Measurements from ENCODE around the gene ITPRID1.
"Not testable (repeated sequence)": the region's sequence is repeated elsewhere in the genome, so short reads cannot be mapped to it uniquely, and the experiment has no call there.

ITPRID1 gene

DNA sequence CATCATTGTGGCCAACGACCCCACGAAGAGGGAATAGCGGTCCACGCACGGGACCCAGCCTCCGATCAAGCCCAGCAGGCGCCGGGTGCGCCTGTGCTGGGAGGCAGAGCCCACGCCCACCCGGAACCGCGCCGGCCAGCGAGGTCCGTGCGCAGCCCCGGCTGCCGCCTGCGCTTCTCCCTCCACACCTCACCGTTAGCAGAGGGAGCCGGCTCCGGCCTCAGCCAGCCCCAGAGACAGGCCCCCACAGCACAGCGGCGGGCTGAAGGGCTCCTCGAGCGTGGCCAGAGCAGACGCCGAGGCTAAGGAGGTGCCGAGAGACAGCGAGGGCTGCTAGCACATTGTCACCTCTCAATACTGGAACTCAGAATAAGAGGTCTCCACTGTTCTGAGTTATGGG lies 3.6 kb downstream of the ITPRID1 start:
- no peak for DNase-seq

DNA sequence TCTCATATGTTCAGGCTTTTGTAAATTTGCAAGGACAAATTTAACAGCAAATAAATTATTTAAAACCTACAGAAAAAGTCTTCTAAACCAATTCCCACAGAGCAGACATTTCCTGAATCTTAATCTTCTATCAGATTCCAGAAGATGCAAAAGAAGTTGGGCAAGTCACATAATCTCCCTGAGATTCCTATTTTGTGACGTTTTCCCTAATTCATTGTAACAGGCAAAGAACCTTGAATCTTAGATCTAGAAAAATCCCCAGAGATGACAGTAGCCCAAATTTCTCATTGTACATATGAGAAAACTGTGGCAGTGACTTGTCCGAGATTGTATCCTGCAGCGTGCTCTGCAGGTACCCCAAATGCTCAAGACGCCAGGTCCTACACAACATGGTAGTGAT lies 4.9 kb downstream of the ITPRID1 start:
- DNase-seq = no peak

DNA sequence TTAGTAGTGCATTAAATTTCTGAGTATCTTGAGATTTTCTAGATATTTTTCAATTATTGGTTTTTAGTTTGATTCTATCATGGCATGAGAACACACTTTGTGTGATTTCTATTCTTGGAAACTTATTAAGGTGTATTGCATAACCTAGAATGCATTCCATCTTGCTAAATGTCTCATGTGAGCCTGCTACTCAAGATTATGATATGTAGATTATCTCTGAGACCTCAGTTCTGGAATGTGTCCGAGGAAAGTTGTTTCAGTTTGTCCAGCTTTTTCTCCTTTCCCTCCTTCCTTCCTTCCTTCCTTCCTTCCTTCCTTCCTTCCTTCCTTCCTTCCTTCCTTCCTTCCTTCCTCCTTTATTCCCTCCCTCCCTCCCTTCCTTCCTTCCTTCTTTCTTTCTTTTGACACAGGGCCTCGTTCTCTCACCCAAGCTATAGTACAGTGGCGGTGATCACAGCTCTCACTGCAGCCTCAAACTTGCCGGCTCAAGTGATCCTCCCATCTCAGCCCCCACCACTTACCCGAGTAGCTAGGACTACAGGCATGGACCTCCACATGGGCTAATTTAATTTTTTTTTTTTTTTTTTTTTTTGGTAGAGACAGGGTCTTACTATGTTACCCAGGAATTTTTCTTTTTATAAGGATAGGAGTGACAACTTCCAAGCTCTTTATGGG lies 7.6 kb downstream of the ITPRID1 start:
- no peak for DNase-seq

DNA sequence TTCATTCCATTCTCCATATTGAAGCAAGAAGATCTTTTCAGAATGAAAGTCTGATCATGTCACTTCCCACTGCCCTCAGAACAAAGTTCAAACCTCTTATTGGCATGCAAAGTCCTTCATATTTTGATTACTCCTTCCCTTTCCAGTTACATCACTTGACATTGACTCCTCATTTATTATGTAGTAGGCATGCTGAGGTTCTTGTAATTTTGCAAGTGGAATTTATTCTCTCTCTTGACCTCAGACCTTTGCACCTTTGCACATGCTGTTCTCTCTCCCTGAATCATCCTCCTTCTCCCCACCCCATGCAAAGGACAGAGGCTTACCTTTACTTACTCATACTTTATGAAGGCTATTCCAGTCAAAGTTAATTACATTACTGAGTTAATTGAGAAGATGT lies 13.0 kb downstream of the ITPRID1 start:
- no peak for DNase-seq

DNA sequence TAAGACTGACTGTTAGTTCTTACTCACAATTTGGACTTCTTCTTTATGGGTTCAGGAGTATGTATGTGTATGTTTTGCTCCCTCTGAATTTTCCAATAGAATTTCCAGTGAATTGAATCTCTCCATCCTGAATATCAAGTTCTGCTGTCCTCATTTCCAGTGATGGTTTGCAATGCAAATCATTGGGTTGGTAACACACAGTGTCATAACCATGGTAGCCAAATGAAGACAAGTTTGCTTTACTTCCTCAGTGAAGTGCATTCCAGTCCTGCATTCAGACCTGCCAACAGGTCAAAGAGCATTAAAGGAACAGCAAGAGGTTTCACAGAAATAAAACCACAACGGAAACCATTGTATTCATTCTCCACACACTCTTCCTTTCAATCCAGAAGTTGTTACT lies 15.2 kb downstream of the ITPRID1 start:
- no peak for DNase-seq

DNA sequence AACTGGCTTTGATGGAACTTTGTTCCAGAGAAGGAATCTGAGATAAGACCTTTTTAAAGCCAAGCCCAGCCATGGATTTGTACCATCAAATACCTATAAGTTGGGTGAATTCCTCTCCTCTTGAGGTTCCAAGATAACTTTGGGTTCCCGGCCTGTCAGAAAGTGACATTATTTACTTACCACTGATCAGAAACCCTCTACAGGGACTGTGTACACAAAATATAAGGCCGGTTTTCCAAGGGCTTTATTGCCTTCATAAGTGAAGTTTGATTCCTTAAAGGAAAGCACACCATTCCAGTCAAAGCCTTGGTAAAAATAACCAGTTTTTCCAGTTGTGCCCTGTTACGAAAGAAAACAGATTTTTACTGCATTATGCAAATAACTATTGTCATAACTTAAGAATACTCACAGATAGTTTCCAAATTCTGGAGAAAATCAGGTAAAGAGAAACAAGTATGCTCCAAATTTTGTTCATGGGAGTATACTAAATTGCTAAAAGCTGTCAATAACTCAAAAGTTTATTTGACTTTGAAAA lies 26.8 kb downstream of the ITPRID1 start:
- DNase-seq = not testable (repeated sequence)

DNA sequence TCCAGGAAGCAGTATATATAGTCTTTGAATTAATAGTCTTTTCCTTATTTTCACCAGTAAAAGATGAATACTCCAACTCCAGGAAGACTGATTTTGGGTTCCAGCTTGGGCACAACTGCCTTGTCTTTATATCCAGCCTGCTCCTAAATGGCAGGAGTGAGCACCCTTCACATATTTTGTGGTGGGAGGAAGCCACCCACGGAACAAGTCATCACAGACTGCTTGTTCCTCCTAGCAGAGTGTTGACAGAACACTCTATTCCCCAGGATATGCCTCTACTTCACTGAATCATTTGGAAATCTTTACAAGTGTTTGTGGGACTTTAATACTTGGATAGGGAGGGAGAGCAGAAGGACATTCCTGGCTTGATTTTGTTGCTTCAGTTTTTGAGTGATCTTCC lies 31.7 kb downstream of the ITPRID1 start:
- no peak for DNase-seq

DNA sequence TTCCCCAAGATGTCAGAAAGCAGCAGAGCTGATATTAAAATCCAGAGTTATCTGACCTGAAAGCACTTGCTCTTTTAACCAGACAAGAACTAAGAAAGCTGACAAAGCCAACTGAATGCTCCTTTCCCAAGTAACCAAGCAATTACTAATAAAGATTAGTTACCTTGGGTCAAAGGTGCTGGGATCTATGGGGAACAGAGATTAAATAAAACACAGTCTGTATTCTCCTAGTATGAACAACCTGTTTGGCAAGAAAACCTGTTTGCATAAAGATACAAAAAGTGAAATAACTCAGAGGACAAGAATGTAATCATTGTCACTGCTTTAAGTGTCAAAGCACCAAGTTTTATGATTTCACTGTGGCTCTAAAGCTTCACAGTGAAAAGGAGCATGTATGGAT lies 35.7 kb downstream of the ITPRID1 start:
- DNase-seq = no peak

DNA sequence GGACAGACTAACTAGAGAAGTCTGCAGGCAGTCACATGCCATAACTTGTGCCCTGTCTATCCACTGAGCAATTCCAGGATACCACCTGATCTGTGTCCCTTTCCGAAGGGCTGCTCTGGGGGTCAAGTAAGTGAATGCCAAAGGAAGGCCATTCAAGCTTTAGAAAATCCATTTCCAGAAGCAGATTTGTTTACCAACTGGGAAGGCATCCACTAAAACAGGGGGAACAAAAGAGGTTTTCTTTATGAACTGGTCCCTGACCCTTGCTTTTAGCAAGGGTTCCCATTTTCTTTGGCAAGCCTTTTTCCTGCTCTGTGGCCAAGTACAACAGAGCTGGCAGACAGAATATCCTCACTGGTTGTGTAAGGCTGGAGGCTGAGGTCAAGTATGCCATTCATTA lies 36.5 kb downstream of the ITPRID1 start:
- no peak for DNase-seq

DNA sequence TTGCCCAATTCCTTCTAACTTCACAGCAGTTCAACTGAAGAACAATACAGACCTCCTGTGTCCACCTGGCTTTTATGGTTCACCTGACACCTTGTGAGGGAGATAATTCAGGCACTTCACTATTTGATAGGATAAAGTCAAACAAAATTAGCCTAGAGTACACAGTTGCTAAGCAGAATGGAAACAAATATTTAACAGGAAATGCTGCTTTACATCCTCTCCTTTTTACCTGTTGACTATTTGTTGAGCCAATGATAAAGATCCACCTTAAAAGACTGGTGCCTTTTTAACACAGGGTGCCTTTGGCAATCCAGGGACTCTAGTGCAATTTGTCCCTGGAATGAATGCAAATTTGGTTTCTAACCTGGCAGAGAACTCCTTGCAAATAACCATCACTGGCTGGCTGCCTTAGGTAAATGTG lies 39.8 kb downstream of the ITPRID1 start:
- peak; percentile 100 for DNase-seq

DNA sequence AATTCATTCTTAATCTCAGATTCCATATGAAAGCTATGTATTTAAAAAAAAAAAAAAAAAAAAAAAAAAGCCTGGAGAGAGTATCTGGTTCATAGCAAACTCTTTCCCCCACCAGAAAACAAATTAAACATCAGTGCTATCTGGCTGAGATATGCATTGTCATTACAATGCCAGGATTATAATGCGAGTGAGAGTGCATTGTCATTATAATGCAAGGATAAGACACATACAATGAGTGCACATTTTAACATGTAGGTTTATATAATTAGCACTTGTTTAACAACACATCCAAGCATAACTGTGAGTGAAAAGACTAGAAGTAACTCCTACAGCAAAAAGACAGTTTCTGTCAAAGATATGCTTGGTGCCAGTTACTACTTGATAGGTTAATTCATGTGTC lies 48.1 kb downstream of the ITPRID1 start:
- DNase-seq = no peak

DNA sequence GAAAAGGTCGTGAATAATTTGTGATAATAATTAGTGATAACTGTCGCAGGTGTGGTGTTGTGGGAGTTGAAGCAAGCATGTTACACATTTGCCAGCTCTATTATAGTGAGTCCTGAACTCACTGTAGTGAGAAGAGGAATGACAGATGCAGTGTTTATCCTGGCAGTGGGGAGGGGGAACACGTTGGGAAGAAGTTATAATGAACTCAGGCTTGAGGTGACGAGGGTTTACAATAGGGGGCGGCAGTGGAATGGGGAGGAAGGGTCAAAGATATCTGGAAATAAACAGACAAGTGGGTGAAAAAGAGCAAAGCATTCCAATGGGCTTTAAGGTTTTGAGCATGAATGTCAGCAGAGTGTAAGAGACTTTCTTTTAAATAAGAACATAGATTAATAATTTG lies 49.6 kb downstream of the ITPRID1 start:
- DNase-seq = no peak

DNA sequence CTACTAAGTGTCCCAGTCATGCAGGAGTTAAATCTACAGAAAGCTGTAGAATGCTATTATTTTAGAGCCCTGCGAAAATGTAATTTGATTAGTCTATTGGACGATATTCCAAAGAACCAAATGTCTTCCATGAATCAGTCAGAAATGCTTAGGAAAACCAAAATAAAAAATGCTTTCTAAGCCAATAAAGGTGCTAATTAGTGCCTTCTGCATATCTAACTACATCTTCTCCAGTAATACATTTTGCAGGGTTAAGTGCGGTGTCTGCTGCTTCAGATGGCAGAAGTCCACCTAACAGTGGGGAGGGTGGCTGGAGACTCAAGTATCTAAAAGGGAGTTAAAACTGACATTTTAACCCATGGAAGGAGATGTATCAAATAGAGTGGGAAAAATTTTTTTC lies 50.1 kb downstream of the ITPRID1 start:
- DNase-seq = no peak

DNA sequence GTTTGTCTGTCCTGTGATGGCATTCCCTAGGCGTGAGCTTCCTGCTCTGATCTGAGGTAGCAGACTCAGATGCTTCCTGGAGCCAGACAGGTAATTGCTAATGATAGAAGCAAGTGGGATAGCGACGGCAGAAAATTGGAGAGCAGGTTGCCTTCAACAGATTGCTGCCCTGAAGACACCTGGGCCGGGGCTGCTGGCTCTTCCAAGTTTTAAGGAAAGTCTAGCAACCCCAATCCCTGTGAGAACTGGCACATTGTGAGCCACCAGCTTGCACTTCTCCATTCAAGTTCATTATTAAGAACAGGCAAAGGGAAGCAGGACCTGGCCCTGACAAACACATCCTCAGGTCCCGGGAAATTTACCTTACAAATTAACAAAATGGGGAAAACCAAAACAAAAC lies 50.8 kb downstream of the ITPRID1 start:
- DNase-seq = no peak

DNA sequence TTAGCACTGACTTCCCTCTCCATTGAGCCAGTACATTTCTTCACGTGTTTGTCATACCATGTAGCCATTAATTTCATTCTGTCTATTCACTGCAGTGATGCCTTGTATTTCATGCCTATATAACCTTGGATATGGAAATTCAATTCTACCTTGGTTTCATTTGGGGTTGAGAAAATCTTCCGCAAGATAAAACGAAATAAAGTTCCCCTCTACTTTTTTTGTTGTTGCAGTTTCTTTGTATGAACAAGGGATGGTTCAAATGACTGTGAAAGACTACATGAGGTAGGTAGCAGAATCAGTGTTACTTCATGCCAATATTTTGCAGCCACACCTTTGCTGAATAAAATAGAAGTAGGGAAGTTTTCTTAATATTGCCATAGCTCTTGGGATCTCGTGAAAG lies 55.6 kb downstream of the ITPRID1 start:
- no peak for DNase-seq

DNA sequence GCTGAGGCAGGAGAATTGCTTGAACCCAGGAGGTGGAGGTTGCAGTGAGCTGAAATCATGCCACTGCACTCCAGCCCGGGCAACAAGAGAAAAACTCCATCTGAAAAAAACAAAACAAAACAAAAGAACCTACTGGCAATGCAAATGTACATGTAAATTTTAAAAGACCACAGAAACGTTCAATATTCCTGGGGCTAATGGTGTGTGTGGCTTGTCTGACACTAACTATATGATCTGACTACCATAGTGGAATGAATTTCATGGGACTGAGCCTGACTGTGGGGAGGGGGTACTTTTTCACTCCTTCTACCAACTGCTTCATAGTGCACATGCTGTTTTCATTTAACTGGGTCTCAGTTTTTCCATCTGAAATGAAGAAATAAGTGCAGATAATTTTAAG lies 69.6 kb downstream of the ITPRID1 start:
- no peak for DNase-seq

DNA sequence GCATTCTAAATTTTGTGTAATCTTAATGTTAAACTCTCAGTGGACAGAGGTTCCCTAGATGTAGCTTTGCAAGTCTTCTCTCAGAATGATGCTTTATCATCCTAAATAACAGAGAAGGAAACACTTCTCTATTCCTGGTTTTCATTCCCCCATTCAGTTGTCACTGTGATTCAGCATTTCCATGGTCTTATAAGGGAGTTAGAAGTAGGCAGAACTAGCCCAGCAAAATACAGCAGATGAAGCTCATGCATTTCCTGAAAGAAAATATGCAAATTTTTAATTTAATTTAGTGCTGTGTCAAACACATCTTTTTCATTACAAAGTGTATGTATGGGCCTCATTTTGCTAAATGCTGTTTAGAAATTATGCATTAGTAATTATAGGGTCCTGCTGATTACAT lies 70.1 kb downstream of the ITPRID1 start:
- no peak for DNase-seq

DNA sequence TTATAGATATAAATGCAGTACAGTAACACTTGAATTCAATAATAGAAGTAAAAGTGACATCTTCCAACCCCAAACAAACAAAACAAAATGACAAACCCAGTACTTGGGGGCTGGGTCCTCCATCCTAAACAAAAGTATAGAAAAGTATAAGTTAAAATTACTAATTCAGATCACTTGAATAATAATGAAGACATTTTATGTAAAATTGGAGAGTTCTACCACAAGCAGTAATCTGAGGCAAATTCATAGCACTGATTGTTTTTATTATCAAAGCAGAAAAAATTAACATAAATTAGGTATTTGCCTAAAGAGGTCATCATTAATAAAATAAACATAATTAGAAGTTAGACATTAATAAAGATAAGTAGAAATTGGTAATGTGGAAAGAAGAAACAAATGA lies 81.5 kb downstream of the ITPRID1 start:
- no peak for DNase-seq

DNA sequence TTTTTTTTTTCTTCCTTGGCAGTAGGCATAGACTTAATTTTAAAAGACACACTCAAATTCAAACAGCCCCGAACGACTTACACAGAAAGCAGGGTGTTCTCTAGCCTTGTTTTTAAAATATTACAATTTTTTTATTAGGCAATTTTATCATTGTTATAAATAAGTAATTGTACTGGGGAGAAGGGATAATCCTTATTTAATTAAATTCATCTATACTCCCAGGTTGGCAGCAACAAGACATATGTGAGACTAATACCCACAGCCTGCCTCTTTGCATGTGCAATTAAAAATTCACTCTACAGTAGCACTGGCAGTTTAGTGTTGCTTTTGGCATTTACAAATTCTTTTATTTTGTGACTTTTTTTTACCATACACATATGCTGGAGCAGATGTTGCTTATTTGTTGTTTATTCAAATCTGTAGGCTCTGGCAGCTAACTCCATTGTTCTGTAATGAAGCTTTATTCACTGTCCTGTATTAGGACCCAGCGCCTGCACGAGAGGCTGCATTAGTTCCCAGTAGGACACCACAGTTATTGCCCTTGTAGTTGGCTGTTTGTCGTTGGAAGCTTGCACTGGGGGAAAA lies 88.2 kb downstream of the ITPRID1 start:
- no peak for DNase-seq

DNA sequence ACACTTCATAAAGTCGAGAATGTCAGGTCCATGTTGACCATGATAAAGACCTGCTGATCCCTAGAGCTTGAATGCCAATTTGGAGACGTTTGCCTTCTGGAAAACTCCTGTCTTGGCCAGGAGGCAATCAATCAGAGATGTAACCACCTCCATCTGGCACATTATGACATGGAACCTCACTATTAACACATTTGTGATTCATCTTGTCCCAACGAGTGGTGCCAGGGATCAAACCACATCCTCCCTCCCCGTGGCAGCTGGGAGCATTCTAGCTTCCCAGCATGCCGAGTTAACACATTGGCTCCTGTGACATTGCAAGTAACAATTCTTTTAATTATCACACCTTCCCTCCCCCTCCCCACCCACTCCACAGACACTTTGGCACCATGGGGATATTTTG lies 89.2 kb downstream of the ITPRID1 start:
- DNase-seq = no peak

DNA sequence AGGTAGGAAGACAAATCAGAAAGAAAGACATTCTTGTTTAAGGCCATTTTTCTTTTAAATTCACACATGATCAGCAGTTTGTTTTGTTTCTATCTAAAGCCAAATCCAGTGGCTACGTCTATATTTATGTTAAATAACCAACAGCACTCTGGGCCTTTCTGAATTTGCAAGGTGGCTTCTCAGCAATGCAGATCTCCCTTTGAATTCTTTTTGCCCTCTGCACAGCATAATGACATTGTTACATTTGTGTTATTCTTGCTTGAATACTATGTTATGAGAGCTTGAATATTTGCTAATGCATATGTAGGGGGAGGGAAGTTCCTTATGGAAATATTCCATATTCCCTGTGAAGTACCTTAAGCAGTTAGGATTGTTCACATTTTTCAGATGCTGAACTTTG lies 99.7 kb downstream of the ITPRID1 start:
- DNase-seq = no peak

DNA sequence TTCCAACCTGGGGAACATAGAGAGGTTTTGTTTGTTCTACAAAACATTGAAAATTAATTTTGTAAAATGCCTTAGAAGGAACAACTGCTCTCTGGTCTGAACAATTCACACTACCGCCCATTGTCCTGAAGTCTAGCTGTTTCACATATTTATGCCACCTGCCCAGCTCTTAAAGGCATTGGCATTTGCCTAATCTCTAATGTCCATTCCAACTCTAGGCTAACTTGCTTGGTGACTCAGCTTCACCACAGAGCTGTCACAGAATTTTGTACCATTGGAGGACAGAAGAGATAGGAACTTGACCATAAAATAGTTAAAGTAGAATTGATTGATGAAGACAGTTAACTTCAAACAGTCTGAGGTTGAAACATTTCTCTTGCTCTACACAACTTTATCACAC lies 119.6 kb downstream of the ITPRID1 start:
- DNase-seq = no peak

DNA sequence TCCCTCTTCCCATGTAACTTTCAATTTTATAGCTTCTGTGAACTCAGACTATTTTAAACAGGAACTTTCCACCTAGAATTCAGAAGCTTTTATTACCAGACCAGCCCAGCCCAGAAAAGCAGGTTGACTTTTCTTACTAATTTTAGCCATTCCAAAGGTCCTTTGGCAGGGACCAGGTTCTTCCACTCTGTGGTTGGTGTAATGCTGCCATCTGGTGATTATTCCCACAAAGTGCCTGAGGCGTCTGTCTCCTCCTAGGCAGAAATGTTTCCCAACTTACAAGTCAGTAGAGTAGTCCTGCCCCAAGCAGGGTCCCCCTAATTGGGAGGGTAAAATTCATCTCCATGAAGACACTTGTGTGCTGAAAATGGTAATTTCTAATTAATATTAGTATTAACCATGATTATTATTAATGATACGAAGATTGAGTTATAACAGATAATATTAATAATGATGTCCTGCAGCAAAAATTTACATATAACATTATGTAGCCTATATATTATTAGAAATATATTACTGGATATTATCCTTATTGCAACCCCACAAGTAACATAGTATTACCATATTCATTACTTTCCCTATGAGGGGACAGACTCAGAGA lies 120.1 kb downstream of the ITPRID1 start:
- DNase-seq = peak; percentile 77

DNA sequence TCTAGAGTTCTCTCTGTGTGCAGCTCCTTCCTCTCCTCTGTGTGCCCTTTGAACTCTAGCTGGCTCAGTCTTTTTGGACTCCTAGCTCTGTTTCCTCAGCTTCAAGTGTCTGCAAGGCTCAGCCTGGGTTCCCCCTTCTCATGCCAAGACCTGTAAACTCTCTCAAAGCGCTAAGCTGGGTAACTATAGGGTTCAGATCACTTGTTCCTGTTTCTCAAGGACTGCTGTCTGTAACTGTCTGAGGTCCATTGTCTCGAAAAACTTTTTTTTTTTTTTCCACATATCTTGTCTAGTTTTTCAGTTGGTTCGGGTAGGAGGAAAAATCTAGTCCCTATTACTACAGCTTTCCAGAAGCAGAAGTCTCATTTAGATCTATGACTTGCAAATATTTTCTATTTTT lies 126.5 kb downstream of the ITPRID1 start:
- DNase-seq = no peak

DNA sequence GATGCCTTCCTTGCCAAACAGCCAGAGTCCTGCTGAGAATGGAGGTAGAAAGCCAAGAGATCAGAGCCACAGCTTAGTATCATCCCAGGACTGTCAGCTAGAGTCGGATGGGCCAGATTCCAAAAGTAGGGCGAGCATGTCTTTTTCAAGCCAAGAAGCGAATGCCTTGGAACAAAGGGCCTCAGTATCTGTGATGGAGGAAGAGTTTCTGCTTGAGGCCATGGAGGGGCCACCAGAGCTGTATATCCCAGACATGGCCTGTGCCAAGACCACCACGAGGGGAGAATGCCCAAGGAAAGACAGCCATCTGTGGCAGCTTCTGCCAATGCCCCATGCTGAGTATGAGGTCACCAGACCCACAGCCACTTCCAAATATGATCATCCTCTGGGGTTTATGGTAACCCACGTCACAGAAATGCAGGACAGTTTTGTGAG lies 128.8 kb downstream of the ITPRID1 start:
- no peak for DNase-seq
